Panc1 (cell line): Measurements from ENCODE around the gene ACOX3. TPM values are rescaled to one million over a fixed set of nuclear protein-coding genes. Genes with fewer than 3 reads are reported as not detected.

ENCODE experiments used
- ATAC-seq: fragments of 200-7000 bp; cut with Tn5 transposase; 2 replicates; pipeline ENCODE4 v1.9.1; 2020; ENCODE audit warnings: mild to moderate bottlenecking, moderate library complexity
- BruUV-seq: library from RNA; stranded (reverse); fragments of 400-500 nt; replicated peaks from 2 replicates; lab custom pipeline; 2021; lab: Mats Ljungman, UMichigan
- CTCF ChIA-PET: fragments of 300-600 bp; sonication (Branson Sonifier 250); formaldehyde crosslinking; loops from one replicate; lab custom pipeline; 2022; ENCODE audit warnings: antibody characterized with exemption; lab: Charles Lee
- POLR2A ChIA-PET: fragments of 300-600 bp; sonication (Branson Sonifier 250); formaldehyde crosslinking; loops from one replicate; lab custom pipeline; 2022; ENCODE audit warnings: antibody characterized with exemption; lab: Charles Lee
- DNase-seq: peaks from one replicate; pipeline ENCODE4 v3.0.0-alpha.2; 2010; ENCODE audit warnings: low read depth, low spot score
- H3K27ac ChIP-seq: 2 replicates; pipeline ENCODE4 v1.5.1; 2011; ENCODE audit warnings: mild to moderate bottlenecking, low read length, inconsistent platforms
- H3K27me3 ChIP-seq: fragments of 200-500 bp; sonication (Bioruptor generic); 2 replicates; pipeline ENCODE4 v1.6.0; 2014; ENCODE audit warnings: low read length, inconsistent platforms; ENCODE audit not compliant: control insufficient read depth, insufficient read depth
- H3K36me3 ChIP-seq: fragments of 200-500 bp; sonication (Bioruptor generic); 2 replicates; pipeline ENCODE4 v1.5.1; 2014; ENCODE audit warnings: inconsistent platforms, mild to moderate bottlenecking, low read length, moderate library complexity; ENCODE audit not compliant: control insufficient read depth, insufficient read depth
- H3K4me1 ChIP-seq: 2 replicates; pipeline ENCODE4 v1.5.1; 2011; ENCODE audit warnings: inconsistent platforms, mild to moderate bottlenecking, low read length, moderate library complexity; ENCODE audit not compliant: control insufficient read depth, insufficient read depth
- H3K4me3 ChIP-seq, 2 experiments: 2 replicates each; pipeline ENCODE4 v1.5.1; 2011 to 2012; ENCODE audit warnings: low read depth in 2 of 2, low read length in 2 of 2, mild to moderate bottlenecking in 2 of 2, inconsistent platforms in 1 of 2, moderate library complexity in 1 of 2
- H3K9me3 ChIP-seq: fragments of 200-500 bp; sonication (Bioruptor generic); 2 replicates; pipeline ENCODE4 v1.5.1; 2014; ENCODE audit warnings: low read depth, mild to moderate bottlenecking, inconsistent platforms, low read length, moderate library complexity; ENCODE audit not compliant: control insufficient read depth, insufficient read depth
- CTCF ChIP-seq: fragments of 450-650 bp; IDR thresholded peaks from 2 replicates; pipeline ENCODE4 v1.5.1; 2017; ENCODE audit warnings: mild to moderate bottlenecking
- POLR2AphosphoS5 ChIP-seq: IDR thresholded peaks from 2 replicates; pipeline ENCODE4 v1.6.1; 2012; ENCODE audit warnings: mild to moderate bottlenecking, low read depth, low read length, moderate library complexity
- REST ChIP-seq, 2 experiments: IDR thresholded peaks; 2 replicates each; pipeline ENCODE4 v1.6.1; 2011 to 2012; ENCODE audit warnings: low read depth in 2 of 2, control low read depth in 1 of 2, low read length in 1 of 2, mild to moderate bottlenecking in 1 of 2, moderate library complexity in 1 of 2; ENCODE audit not compliant: insufficient read depth in 1 of 2
- SIN3A ChIP-seq: IDR thresholded peaks from 2 replicates; pipeline ENCODE4 v1.6.1; 2012; ENCODE audit warnings: low read depth, mild to moderate bottlenecking, low read length, moderate library complexity, borderline replicate concordance; ENCODE audit not compliant: insufficient read depth
- TCF7L2 ChIP-seq: IDR thresholded peaks from 2 replicates; pipeline ENCODE4 v1.6.1; 2011; ENCODE audit warnings: mild to moderate bottlenecking, low read depth, low read length, inconsistent platforms
- in situ Hi-C: cut with HindIII; loops from 2 replicates; pipeline ENCODE4 v1.10.0; 2016; ENCODE audit warnings: low sequenced_read_pairs, low pct_unique_long_range_greater_than_20kb
- intact Hi-C: fragments of 100-400 bp; cut with micrococcal nuclease; formaldehyde crosslinking; loops from one replicate; pipeline ENCODE4 v1.10.0; 2022; ENCODE audit not compliant: unreplicated experiment
- total RNA-seq: library from RNA; stranded (reverse); gene quantifications from one replicate; pipeline ENCODE4 v1.2.1, GENCODE V29; 2021; ENCODE audit not compliant: unreplicated experiment

The ACOX3 gene
- total RNA-seq, 1 experiment from 2014 or later, result 15.4 TPM

- in situ Hi-C loops, result no loop called here
- H3K4me1 ChIP-seq, result no peaks in the 10 kb centered on the region
- ATAC-seq (no peak), DNase-seq (no peak)
- CTCF ChIA-PET, result no interaction called here
- H3K4me3 ChIP-seq, result no peak overlapping the region
- no peaks in the 10 kb centered on the region for H3K27me3 ChIP-seq
- no peak overlapping the region for H3K27ac ChIP-seq
- H3K9me3 ChIP-seq, result no peaks in the 10 kb centered on the region
- intact Hi-C loops, result no loop called here
- POLR2A ChIA-PET, result no interaction called here
- no peak for TF ChIP-seq TCF7L2
- no peaks in the 10 kb centered on the region for H3K36me3 ChIP-seq
- BruUV-seq, result no TSS peak
Observed at GRCh38 chr4:8463811-8464210, 23.3 kb upstream of the ACOX3 start.

- TF ChIP-seq TCF7L2, result no peak
- TF ChIP-seq CTCF, result no peak
- no peak for TF ChIP-seq SIN3A
- TF ChIP-seq POLR2AphosphoS5, result no peak
- no peak for TF ChIP-seq REST (IDR thresholded peaks at IDR 0.05; ENCODE audit: insufficient read depth in 1 of 2, low read depth in 2 of 2, low read length in 1 of 2)
- BruUV-seq, result no TSS peak
- intact Hi-C loops (no loop called here), in situ Hi-C loops (no loop called here)
- no peak for DNase-seq
- Histone ChIP-seq H3K36me3 (no peaks in the 10 kb centered on the region), H3K27ac (no peak overlapping the region), H3K9me3 (no peaks in the 10 kb centered on the region), H3K4me1 (no peaks in the 10 kb centered on the region), H3K4me3 (no peak overlapping the region), H3K27me3 (no peaks in the 10 kb centered on the region)
- ATAC-seq, result no peak
- ChIA-PET POLR2A (no interaction called here), CTCF (no interaction called here)
Observed at GRCh38 chr4:8461616-8462015, 21.1 kb upstream of the ACOX3 start.

GRCh38 chr4:8461086-8461485 is 20.6 kb upstream of the ACOX3 start:
- Histone ChIP-seq H3K36me3 (no peaks in the 10 kb centered on the region), H3K4me3 (no peak overlapping the region), H3K9me3 (no peaks in the 10 kb centered on the region), H3K27me3 (no peaks in the 10 kb centered on the region), H3K4me1 (no peaks in the 10 kb centered on the region), H3K27ac (no peak overlapping the region)
- intact Hi-C loops (no loop called here), in situ Hi-C loops (no loop called here)
- no peak for ATAC-seq
- TF ChIP-seq CTCF (no peak), SIN3A (no peak), POLR2AphosphoS5 (no peak), REST (IDR thresholded peaks at IDR 0.05; ENCODE audit: insufficient read depth in 1 of 2, low read depth in 2 of 2, low read length in 1 of 2) (no peak), TCF7L2 (no peak)
- no TSS peak for BruUV-seq
- POLR2A ChIA-PET, result no interaction called here
- CTCF ChIA-PET, result no interaction called here
- DNase-seq, result no peak
